ENCODE results near the gene RASSF4. TPM values are rescaled to one million over a fixed set of nuclear protein-coding genes. Genes with fewer than 3 reads are reported as not detected.

The RASSF4 gene
- total RNA-seq, 1 donor from 2014 or later: 83.0 TPM

- H3K27ac Mint-ChIP-seq (ENCODE audit: unreplicated experiment): no peak overlapping the region
- H3K9me3 Mint-ChIP-seq (ENCODE audit: unreplicated experiment): peaks cover 12% of the 10 kb centered on the region
- no peaks in the 10 kb centered on the region for H4K20me1 ChIP-seq (ENCODE audit: insufficient read depth, low read length)
- no peaks in the 10 kb centered on the region for H3K36me3 ChIP-seq (ENCODE audit: insufficient read depth, low read length)
- H3K4me3 Mint-ChIP-seq (ENCODE audit: unreplicated experiment): no peak overlapping the region
- DNase-seq (ENCODE audit: low read depth): no peak
- peaks cover 3% of the 10 kb centered on the region for H3K27me3 ChIP-seq (ENCODE audit: insufficient read depth, low read length)
- no peak for FAIRE-seq
- peaks cover 26% of the 10 kb centered on the region for H3K27me3 Mint-ChIP-seq (ENCODE audit: low read depth, unreplicated experiment)
- H3K4me1 ChIP-seq (ENCODE audit: insufficient read depth, low read length): no peaks in the 10 kb centered on the region
- H3K9ac ChIP-seq (ENCODE audit: low read length): no peak overlapping the region
- H3K4me1 Mint-ChIP-seq (ENCODE audit: low read depth, unreplicated experiment): no peaks in the 10 kb centered on the region
- no peak overlapping the region for H3K4me3 ChIP-seq (ENCODE audit: insufficient read depth, low read depth, low read length)
- no peak overlapping the region for H2AFZ ChIP-seq (ENCODE audit: low read depth, low read length)
- no peaks in the 10 kb centered on the region for H3K79me2 ChIP-seq (ENCODE audit: insufficient read depth, low read length)
- H3K36me3 Mint-ChIP-seq (ENCODE audit: low read depth, unreplicated experiment): no peaks in the 10 kb centered on the region
- no peak overlapping the region for H3K4me2 ChIP-seq (ENCODE audit: low read length)
- TF ChIP-seq, protein P1, sequence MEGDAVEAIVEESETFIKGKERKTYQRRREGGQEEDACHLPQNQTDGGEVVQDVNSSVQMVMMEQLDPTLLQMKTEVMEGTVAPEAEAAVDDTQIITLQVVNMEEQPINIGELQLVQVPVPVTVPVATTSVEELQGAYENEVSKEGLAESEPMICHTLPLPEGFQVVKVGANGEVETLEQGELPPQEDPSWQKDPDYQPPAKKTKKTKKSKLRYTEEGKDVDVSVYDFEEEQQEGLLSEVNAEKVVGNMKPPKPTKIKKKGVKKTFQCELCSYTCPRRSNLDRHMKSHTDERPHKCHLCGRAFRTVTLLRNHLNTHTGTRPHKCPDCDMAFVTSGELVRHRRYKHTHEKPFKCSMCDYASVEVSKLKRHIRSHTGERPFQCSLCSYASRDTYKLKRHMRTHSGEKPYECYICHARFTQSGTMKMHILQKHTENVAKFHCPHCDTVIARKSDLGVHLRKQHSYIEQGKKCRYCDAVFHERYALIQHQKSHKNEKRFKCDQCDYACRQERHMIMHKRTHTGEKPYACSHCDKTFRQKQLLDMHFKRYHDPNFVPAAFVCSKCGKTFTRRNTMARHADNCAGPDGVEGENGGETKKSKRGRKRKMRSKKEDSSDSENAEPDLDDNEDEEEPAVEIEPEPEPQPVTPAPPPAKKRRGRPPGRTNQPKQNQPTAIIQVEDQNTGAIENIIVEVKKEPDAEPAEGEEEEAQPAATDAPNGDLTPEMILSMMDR (IDR thresholded peaks at IDR 0.05; ENCODE audit: insufficient read depth, low read depth, low read length): no peak
- TF ChIP-seq EZH2 (IDR thresholded peaks at IDR 0.05; ENCODE audit: insufficient read depth, low read length): no peak
- H3K27ac ChIP-seq (ENCODE audit: low read depth, low read length): no peak overlapping the region
- no peaks in the 10 kb centered on the region for H3K9me3 ChIP-seq (ENCODE audit: insufficient read depth, low read depth, low read length)
These were observed 33.5 kb upstream of the RASSF4 start for GRCh38 chr10:44925811-44926750.

GRCh38 chr10:44926751-44927351 is 32.8 kb upstream of the RASSF4 start:
- no peaks in the 10 kb centered on the region for H3K36me3 ChIP-seq (ENCODE audit: insufficient read depth, low read length)
- no peak overlapping the region for H2AFZ ChIP-seq (ENCODE audit: low read depth, low read length)
- Mint-ChIP-seq H3K9me3 (ENCODE audit: unreplicated experiment) (peaks cover 10% of the 10 kb centered on the region), H3K4me1 (ENCODE audit: low read depth, unreplicated experiment) (no peaks in the 10 kb centered on the region), H3K27ac (ENCODE audit: unreplicated experiment) (no peak overlapping the region), H3K36me3 (ENCODE audit: low read depth, unreplicated experiment) (no peaks in the 10 kb centered on the region), H3K4me3 (ENCODE audit: unreplicated experiment) (no peak overlapping the region), H3K27me3 (ENCODE audit: low read depth, unreplicated experiment) (peaks cover 28% of the 10 kb centered on the region)
- H3K27ac ChIP-seq (ENCODE audit: low read depth, low read length): no peak overlapping the region
- no peak overlapping the region for H3K4me2 ChIP-seq (ENCODE audit: low read length)
- H4K20me1 ChIP-seq (ENCODE audit: insufficient read depth, low read length): no peaks in the 10 kb centered on the region
- no peak overlapping the region for H3K9ac ChIP-seq (ENCODE audit: low read length)
- no peaks in the 10 kb centered on the region for H3K9me3 ChIP-seq (ENCODE audit: insufficient read depth, low read depth, low read length)
- peaks cover 3% of the 10 kb centered on the region for H3K27me3 ChIP-seq (ENCODE audit: insufficient read depth, low read length)
- TF ChIP-seq EZH2 (IDR thresholded peaks at IDR 0.05; ENCODE audit: insufficient read depth, low read length): no peak
- TF ChIP-seq, protein P1 (IDR thresholded peaks at IDR 0.05; ENCODE audit: insufficient read depth, low read depth, low read length): no peak
- no peak overlapping the region for H3K4me3 ChIP-seq (ENCODE audit: insufficient read depth, low read depth, low read length)
- no peaks in the 10 kb centered on the region for H3K4me1 ChIP-seq (ENCODE audit: insufficient read depth, low read length)
- DNase-seq (ENCODE audit: low read depth) (no peak), FAIRE-seq (no peak)
- no peaks in the 10 kb centered on the region for H3K79me2 ChIP-seq (ENCODE audit: insufficient read depth, low read length)

Measured in astrocyte (in vitro differentiated cells and primary cell).